Loucy (cell line): Measurements from ENCODE around the gene TNFRSF25.

Source experiments
- EZH2phosphoT487 ChIP-seq: fragments of 200-600 bp; IDR thresholded peaks from 2 replicates; pipeline ENCODE4 v1.6.1; 2018; ENCODE audit warnings: antibody characterized with exemption, mild to moderate bottlenecking, moderate library complexity, borderline replicate concordance
- TF ChIP-seq, protein P1 (sequence below): fragments of 200-600 bp; sonication (generic); conservative IDR thresholded peaks from 2 replicates; pipeline ENCODE4 v1.5.1; 2014; ENCODE audit warnings: mild to moderate bottlenecking, antibody characterized with exemption, low read length

- TF ChIP-seq, protein P1, sequence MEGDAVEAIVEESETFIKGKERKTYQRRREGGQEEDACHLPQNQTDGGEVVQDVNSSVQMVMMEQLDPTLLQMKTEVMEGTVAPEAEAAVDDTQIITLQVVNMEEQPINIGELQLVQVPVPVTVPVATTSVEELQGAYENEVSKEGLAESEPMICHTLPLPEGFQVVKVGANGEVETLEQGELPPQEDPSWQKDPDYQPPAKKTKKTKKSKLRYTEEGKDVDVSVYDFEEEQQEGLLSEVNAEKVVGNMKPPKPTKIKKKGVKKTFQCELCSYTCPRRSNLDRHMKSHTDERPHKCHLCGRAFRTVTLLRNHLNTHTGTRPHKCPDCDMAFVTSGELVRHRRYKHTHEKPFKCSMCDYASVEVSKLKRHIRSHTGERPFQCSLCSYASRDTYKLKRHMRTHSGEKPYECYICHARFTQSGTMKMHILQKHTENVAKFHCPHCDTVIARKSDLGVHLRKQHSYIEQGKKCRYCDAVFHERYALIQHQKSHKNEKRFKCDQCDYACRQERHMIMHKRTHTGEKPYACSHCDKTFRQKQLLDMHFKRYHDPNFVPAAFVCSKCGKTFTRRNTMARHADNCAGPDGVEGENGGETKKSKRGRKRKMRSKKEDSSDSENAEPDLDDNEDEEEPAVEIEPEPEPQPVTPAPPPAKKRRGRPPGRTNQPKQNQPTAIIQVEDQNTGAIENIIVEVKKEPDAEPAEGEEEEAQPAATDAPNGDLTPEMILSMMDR, result no peak
- TF ChIP-seq EZH2phosphoT487, result no peak
Observed at GRCh38 chr1:6464915-6465314, 1.1 kb downstream of the TNFRSF25 start.
